GM12878 (cell line): ENCODE data around the gene TECPR1. TPM values are rescaled to one million over a fixed set of nuclear protein-coding genes. Genes with fewer than 3 reads are reported as not detected.

Source experiments
- ATAC-seq: fragments of 200-7000 bp; cut with Tn5 transposase; 3 replicates; pipeline ENCODE4 v1.9.1; 2020; ENCODE audit warnings: mild to moderate bottlenecking, moderate library complexity
- BruUV-seq: library from RNA; stranded (reverse); fragments of 400-500 nt; replicated peaks from 2 replicates; lab custom pipeline; 2021; lab: Mats Ljungman, UMichigan
- CTCF ChIA-PET: fragments of 300-600 bp; sonication (Branson Sonifier 250); formaldehyde crosslinking; extraction: SDS; loops from one replicate; lab custom pipeline; 2021; ENCODE audit warnings: inconsistent platforms; lab: Yijun Ruan, JAX
- POLR2A ChIA-PET: fragments of 350-600 bp; formaldehyde crosslinking; extraction: SDS; loops from one replicate; lab custom pipeline; 2021; ENCODE audit warnings: inconsistent platforms; lab: Charles Lee
- RAD21 ChIA-PET: fragments of 300-600 bp; sonication (Branson Sonifier 250); formaldehyde crosslinking; loops from one replicate; lab custom pipeline; 2023; ENCODE audit warnings: antibody characterized with exemption; ENCODE audit not compliant: unreplicated experiment; lab: Charles Lee
- SMC1A ChIA-PET: fragments of 300-600 bp; sonication (Branson Sonifier 250); formaldehyde crosslinking; loops from one replicate; lab custom pipeline; 2023; ENCODE audit not compliant: unreplicated experiment, uncharacterized antibody; lab: Charles Lee
- DNase-seq: peaks from one replicate; pipeline ENCODE4 v3.0.0-alpha.2; 2011; ENCODE audit warnings: low read depth, low spot score
- FAIRE-seq: peaks from 3 replicates; lab custom pipeline; 2011; peaks lifted over from hg19 to GRCh38; lab: Jason Lieb, UNC
- H2AFZ ChIP-seq: 2 replicates; pipeline ENCODE4 v1.6.0; 2011; ENCODE audit warnings: low read depth, low read length, control low read depth; ENCODE audit not compliant: control insufficient read depth
- H3K27ac ChIP-seq: 2 replicates; pipeline ENCODE4 v1.5.1; 2011; ENCODE audit warnings: control low read depth; ENCODE audit not compliant: control insufficient read depth, insufficient read depth
- H3K27me3 ChIP-seq, 2 experiments: replicated peaks in 1 of 2; 2 replicates each; pipeline versions ENCODE4 v1.6.0 to v1.6.1; 2011; ENCODE audit warnings: low read length in 1 of 2; ENCODE audit not compliant: control insufficient read depth in 2 of 2, insufficient read depth in 2 of 2
- H3K36me3 ChIP-seq, 2 experiments: 2 replicates each; pipeline ENCODE4 v1.5.1; 2011; ENCODE audit warnings: low read length in 1 of 2; ENCODE audit not compliant: control insufficient read depth in 2 of 2, insufficient read depth in 2 of 2
- H3K4me1 ChIP-seq: 2 replicates; pipeline ENCODE4 v1.6.1; 2011; ENCODE audit warnings: mild to moderate bottlenecking, low read length, moderate library complexity, mixed read lengths; ENCODE audit not compliant: control insufficient read depth, insufficient read depth
- H3K4me2 ChIP-seq: 2 replicates; pipeline ENCODE4 v1.6.0; 2011; ENCODE audit warnings: control low read depth; ENCODE audit not compliant: control insufficient read depth, insufficient read depth
- H3K4me3 ChIP-seq: fragments of 200-600 bp; sonication (generic); 2 replicates; pipeline ENCODE4 v1.5.1; 2016
- H3K79me2 ChIP-seq: 2 replicates; pipeline ENCODE4 v1.6.0; 2011; ENCODE audit warnings: low read length; ENCODE audit not compliant: control insufficient read depth, insufficient read depth
- H3K9ac ChIP-seq: 2 replicates; pipeline ENCODE4 v1.8.0; 2011; ENCODE audit warnings: low read length, control low read depth, mixed read lengths; ENCODE audit not compliant: control insufficient read depth, insufficient read depth
- H3K9me3 ChIP-seq: replicated peaks from 3 replicates; pipeline ENCODE4 v1.5.1; 2011; ENCODE audit warnings: mild to moderate bottlenecking, low read length; ENCODE audit not compliant: control insufficient read depth, insufficient read depth
- H4K20me1 ChIP-seq: 2 replicates; pipeline ENCODE4 v1.6.0; 2011; ENCODE audit not compliant: control insufficient read depth, insufficient read depth
- ETV6 ChIP-seq, 2 experiments: fragments of 450-650 bp in 1 of 2; IDR thresholded peaks in 1 of 2; conservative IDR thresholded peaks in 1 of 2; 2 replicates each; pipeline ENCODE4 v1.6.1; 2014; ENCODE audit warnings: antibody characterized with exemption in 1 of 2, borderline replicate concordance in 1 of 2, low read depth in 1 of 2, mild to moderate bottlenecking in 1 of 2, moderate library complexity in 1 of 2
- MTA3 ChIP-seq: IDR thresholded peaks from 2 replicates; pipeline ENCODE4 v1.6.1; 2012; ENCODE audit warnings: low read length, inconsistent platforms, borderline replicate concordance
- NFYA ChIP-seq: IDR thresholded peaks from 2 replicates; pipeline ENCODE4 v1.6.1; 2011; ENCODE audit warnings: low read depth, mild to moderate bottlenecking, low read length, improper control_type of control experiment, borderline replicate concordance
- SKIL ChIP-seq: fragments of 450-650 bp; IDR thresholded peaks from 2 replicates; pipeline ENCODE4 v1.6.1; 2017; ENCODE audit warnings: mild to moderate bottlenecking, low read depth, inconsistent platforms; ENCODE audit not compliant: poor library complexity, severe bottlenecking
- SMAD5 ChIP-seq: IDR thresholded peaks from 2 replicates; pipeline ENCODE4 v1.6.1; 2016; ENCODE audit warnings: antibody characterized with exemption, low read depth
- ZNF274 ChIP-seq: IDR thresholded peaks from one replicate; pipeline ENCODE4 v1.8.0; 2011; ENCODE audit not compliant: insufficient read length, insufficient read depth
- WGBS: methylation state at CpG from one replicate; pipeline ENCODE4 v1.1.6; 2016; ENCODE audit warnings: low lambda C conversion rate; ENCODE audit not compliant: insufficient replicate concordance, insufficient coverage; ENCODE audit errors: missing lambda C conversion rate; 5-methylcytosine and 5-hydroxymethylcytosine counted together
- in situ Hi-C: fragments of 300-500 bp; cut with MboI; formaldehyde crosslinking; loops from 9 replicates; pipeline ENCODE4 v1.14.3; 2018; ENCODE audit warnings: mixed read lengths
- intact Hi-C: fragments of 100-400 bp; cut with micrococcal nuclease; formaldehyde crosslinking; loops from one replicate; pipeline ENCODE4 v1.14.2; 2022; ENCODE audit not compliant: unreplicated experiment
- polyA plus RNA-seq, 11 experiments: library from polyadenylated mRNA; depleted of rRNA in 4 of 11; unstranded in 6 of 11; stranded (reverse) in 5 of 11; fragments of >200 nt; fragmentation: Nextera tagmentation in 4 of 11; fragmentation: Illumina TruSeq in 1 of 11; extraction: Ambion mirVana in 4 of 11; extraction: Trizol in 1 of 11; gene quantifications; 1 replicate in 1 of 11; 2 replicates in 10 of 11; pipeline versions ENCODE4 v1.2.1 to v1.2.3, GENCODE V29; 2011 to 2016; ENCODE audit warnings: inconsistent platforms in 2 of 11, missing spikeins in 2 of 11, low read depth in 1 of 11
- total RNA-seq, 4 experiments: library from RNA; depleted of rRNA in 3 of 4; stranded (reverse); fragments of >200 nt in 3 of 4; fragmentation: Illumina TruSeq in 1 of 4; extraction: Trizol in 1 of 4; gene quantifications; 2 replicates each; pipeline versions ENCODE4 v1.2.1 to v1.2.3, GENCODE V29; 2013 to 2021
- TF ChIP-seq, protein P1 (sequence below): fragments of 450-650 bp; IDR thresholded peaks from 2 replicates; pipeline ENCODE4 v1.6.1; 2018; ENCODE audit warnings: mild to moderate bottlenecking, low read depth, moderate library complexity; ENCODE audit not compliant: partially characterized antibody

The TECPR1 gene
- total and polyA plus RNA-seq, 10 of the 15 experiments (the other 5 are each of a cell fraction or from before 2014, with no cell fraction given): 0.26 to 16.8 (median 4.2) TPM

GRCh38 chr7:98230746-98231471 lies 21.1 kb downstream of the TECPR1 start:
- H2AFZ ChIP-seq: no peak overlapping the region
- no peak overlapping the region for H3K4me2 ChIP-seq
- POLR2A ChIA-PET: no interaction called here
- H4K20me1 ChIP-seq: no peaks in the 10 kb centered on the region
- FAIRE-seq: no peak
- SMC1A ChIA-PET: no interaction called here
- no peak overlapping the region for H3K9ac ChIP-seq
- CTCF ChIA-PET: no interaction called here
- no peak overlapping the region for H3K27ac ChIP-seq
- H3K9me3 ChIP-seq: no peaks in the 10 kb centered on the region
- H3K4me3 ChIP-seq: no peak overlapping the region
- TF ChIP-seq MTA3 (no peak), SKIL (no peak), ZNF274 (no peak), NFYA (no peak), ETV6 (conservative IDR thresholded peaks at IDR 0.05 in 1 of 2, IDR thresholded peaks at IDR 0.05 in 1 of 2; ENCODE audit: borderline replicate concordance in 1 of 2, low read depth in 1 of 2) (no peak), SMAD5 (no peak)
- TF ChIP-seq, protein P1, sequence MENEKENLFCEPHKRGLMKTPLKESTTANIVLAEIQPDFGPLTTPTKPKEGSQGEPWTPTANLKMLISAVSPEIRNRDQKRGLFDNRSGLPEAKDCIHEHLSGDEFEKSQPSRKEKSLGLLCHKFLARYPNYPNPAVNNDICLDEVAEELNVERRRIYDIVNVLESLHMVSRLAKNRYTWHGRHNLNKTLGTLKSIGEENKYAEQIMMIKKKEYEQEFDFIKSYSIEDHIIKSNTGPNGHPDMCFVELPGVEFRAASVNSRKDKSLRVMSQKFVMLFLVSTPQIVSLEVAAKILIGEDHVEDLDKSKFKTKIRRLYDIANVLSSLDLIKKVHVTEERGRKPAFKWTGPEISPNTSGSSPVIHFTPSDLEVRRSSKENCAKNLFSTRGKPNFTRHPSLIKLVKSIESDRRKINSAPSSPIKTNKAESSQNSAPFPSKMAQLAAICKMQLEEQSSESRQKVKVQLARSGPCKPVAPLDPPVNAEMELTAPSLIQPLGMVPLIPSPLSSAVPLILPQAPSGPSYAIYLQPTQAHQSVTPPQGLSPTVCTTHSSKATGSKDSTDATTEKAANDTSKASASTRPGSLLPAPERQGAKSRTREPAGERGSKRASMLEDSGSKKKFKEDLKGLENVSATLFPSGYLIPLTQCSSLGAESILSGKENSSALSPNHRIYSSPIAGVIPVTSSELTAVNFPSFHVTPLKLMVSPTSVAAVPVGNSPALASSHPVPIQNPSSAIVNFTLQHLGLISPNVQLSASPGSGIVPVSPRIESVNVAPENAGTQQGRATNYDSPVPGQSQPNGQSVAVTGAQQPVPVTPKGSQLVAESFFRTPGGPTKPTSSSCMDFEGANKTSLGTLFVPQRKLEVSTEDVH: no peak
- no peak for ATAC-seq
- no peaks in the 10 kb centered on the region for H3K27me3 ChIP-seq
- RAD21 ChIA-PET: no interaction called here
- intact Hi-C loops: no loop called here
- DNase-seq: no peak
- no peaks in the 10 kb centered on the region for H3K79me2 ChIP-seq
- 96% methylated on average over 29 of the region's 30 CpGs for WGBS
- in situ Hi-C loops: no loop called here
- H3K36me3 ChIP-seq: no peaks in the 10 kb centered on the region
- BruUV-seq: no TSS peak
- H3K4me1 ChIP-seq: no peaks in the 10 kb centered on the region
